Measurements from ENCODE around the gene CTU2. TPM values are rescaled to one million over a fixed set of nuclear protein-coding genes. Genes with fewer than 3 reads are reported as not detected.

CTU2 gene
- total RNA-seq, 4 donors from 2014 or later, result 2.8 to 5.6 (median 4.2) TPM; not detected in 1

DNA sequence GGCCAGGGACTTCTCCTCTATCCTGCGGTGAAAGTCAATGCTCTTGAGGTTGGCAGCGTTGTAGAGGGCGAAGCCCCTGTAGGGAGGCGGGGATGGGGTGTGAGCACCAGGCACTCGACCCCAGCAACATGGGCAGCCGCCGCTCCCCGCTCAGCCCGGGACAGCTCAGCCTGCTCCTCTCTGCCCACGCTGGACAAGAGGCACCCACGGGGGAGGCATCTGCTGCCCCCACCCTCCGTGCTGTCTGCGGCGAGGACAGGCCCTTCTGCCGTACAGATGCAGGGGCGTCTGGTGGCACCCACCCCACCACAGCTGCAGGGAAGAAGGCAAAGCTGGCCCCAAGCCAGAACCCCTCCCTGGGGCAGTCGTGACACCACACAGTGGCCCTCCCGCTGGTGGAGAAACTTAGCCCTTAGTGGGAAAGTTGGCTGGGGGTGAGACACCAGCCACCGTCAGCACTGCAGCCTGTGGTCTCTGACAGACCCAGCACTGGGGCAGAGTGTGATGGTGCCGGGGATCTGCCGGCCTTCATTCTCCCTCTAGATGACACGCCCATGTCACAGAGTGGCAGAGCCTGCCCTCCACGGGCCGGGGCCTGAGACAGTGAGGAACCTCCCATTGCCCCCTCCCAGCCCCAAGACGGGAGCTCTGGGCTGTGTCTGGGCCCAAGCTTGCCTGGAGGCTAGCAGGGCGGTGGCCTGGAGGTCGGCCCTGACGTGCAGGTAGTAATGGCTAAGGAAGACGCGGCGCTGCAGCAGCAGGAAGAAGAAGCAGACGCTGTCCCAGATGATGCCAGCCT lies 19.5 kb downstream of the CTU2 start:
- no peaks in the 10 kb centered on the region for H3K4me1 ChIP-seq
- no peak for DNase-seq
- in situ Hi-C loops (cut with MboI; ENCODE audit: low pct_ligation_motif_present in 1 of 4, low pct_unique_long_range_greater_than_20kb in 1 of 4, low sequenced_read_pairs in 3 of 4), result loop anchor here in 1 of 4 donors (25.0 kb wide), 1 partner anchor 486 kb away; the partner anchor contains the start of genes SLC22A31 and ZNF778
- TF ChIP-seq POLR2A (IDR thresholded peaks at IDR 0.05) (no peak), EP300 (IDR thresholded peaks at IDR 0.05; ENCODE audit: low read depth) (no peak)
- TF ChIP-seq, protein P1, sequence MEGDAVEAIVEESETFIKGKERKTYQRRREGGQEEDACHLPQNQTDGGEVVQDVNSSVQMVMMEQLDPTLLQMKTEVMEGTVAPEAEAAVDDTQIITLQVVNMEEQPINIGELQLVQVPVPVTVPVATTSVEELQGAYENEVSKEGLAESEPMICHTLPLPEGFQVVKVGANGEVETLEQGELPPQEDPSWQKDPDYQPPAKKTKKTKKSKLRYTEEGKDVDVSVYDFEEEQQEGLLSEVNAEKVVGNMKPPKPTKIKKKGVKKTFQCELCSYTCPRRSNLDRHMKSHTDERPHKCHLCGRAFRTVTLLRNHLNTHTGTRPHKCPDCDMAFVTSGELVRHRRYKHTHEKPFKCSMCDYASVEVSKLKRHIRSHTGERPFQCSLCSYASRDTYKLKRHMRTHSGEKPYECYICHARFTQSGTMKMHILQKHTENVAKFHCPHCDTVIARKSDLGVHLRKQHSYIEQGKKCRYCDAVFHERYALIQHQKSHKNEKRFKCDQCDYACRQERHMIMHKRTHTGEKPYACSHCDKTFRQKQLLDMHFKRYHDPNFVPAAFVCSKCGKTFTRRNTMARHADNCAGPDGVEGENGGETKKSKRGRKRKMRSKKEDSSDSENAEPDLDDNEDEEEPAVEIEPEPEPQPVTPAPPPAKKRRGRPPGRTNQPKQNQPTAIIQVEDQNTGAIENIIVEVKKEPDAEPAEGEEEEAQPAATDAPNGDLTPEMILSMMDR (IDR thresholded peaks at IDR 0.05), result no peak
- peaks cover 0 to 62% (median 17%) of the 10 kb centered on the region in 4 donors for H3K36me3 ChIP-seq
- no peak overlapping the region for H3K27ac ChIP-seq
- no peak overlapping the region for H3K4me3 ChIP-seq
- no peaks in the 10 kb centered on the region for H3K9me3 ChIP-seq
- H3K27me3 ChIP-seq, result no peaks in the 10 kb centered on the region
- intact Hi-C loops (cut with DNase I; ENCODE audit: low total_unique reads), result no loop called here
- 80 to 84% methylated on average over 1 to 32 of the region's 32 CpGs for WGBS, 2 donors (ENCODE audit: low coverage in 1 of 2)

DNA sequence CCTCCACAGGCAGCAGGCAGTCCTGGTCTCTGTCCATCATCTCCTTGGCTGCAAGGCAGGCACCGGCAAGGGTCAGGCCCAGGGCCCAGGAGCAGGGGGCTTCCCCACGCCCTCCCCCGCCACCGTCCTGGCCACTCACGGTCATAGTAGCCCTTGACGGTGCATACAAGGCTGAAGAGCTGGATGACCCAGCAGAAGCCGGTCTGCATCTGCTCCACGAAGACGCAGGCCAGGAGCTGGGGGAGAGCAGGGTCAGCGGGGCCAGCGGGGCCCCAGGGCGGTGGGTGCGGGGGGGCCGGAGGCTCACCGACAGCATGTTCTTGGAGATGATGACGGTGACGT lies 20.1 kb downstream of the CTU2 start:
- H3K36me3 ChIP-seq, result peaks cover 0 to 63% (median 13%) of the 10 kb centered on the region in 4 donors
- WGBS, 2 donors (ENCODE audit: low coverage in 1 of 2), result 91% methylated on average over 16 of the region's 17 CpGs; no CpG with 5 or more reads in 1 of the 2 donors
- no peak for TF ChIP-seq POLR2A (IDR thresholded peaks at IDR 0.05)
- TF ChIP-seq POLR2AphosphoS5 (IDR thresholded peaks at IDR 0.05), result no peak
- TF ChIP-seq EP300 (IDR thresholded peaks at IDR 0.05; ENCODE audit: low read depth), result no peak
- TF ChIP-seq, protein P1 (IDR thresholded peaks at IDR 0.05), result no peak
- no peaks in the 10 kb centered on the region for H3K4me1 ChIP-seq
- no peak for DNase-seq
- intact Hi-C loops (cut with DNase I; ENCODE audit: low total_unique reads) (no loop called here), in situ Hi-C loops (cut with MboI; ENCODE audit: low pct_ligation_motif_present in 1 of 4, low pct_unique_long_range_greater_than_20kb in 1 of 4, low sequenced_read_pairs in 3 of 4) (loop anchor here in 1 of 4 donors (25.0 kb wide), 1 partner anchor 486 kb away; the partner anchor contains the start of genes SLC22A31 and ZNF778)
- no peaks in the 10 kb centered on the region for H3K9me3 ChIP-seq
- no peaks in the 10 kb centered on the region for H3K27me3 ChIP-seq
- H3K4me3 ChIP-seq, result no peak overlapping the region
- H3K27ac ChIP-seq, result no peak overlapping the region

DNA sequence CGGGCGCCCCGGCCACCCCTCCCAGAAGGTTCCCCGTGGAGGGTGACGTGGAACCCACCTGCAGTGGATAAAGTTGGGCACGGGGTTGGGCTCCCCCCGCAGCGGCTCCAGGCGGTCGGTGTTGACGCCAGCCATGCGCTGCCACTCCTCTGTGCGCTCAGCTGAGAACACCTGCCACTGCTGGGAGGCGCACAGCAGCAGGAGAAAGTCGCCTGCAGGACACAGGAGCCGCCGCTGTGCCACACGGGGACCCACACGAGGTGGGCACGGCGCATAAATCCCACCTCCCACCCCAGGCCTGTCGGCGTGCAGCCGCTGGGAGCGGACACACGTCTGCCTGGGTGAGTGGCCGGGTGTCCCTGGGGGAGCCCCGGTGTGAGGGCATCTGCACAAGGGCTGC lies 20.7 kb downstream of the CTU2 start:
- WGBS, 2 donors (ENCODE audit: low coverage in 1 of 2), result 94% methylated on average over 18 of the region's 28 CpGs; no CpG with 5 or more reads in 1 of the 2 donors

DNA sequence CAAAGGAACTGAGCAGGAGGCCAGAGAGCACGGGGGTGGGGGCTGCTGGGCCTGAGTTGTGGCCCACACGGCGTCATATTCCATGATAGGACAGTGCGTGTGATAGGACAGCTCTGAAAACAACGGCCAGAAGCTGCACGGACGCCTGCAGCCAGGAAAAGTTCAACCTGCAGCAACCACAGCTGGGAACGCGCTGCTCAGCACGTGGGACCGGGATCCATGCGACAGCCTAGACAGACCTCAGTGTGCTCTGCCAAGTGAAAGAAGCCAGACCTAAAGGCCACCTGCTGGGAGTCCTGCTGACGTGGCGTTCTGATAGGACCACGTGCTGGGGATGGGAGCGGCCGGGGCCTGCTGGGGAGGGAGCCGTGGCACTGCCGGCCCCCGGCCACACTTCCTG lies 21.6 kb downstream of the CTU2 start:
- in situ Hi-C loops (cut with MboI; ENCODE audit: low pct_ligation_motif_present in 1 of 4, low pct_unique_long_range_greater_than_20kb in 1 of 4, low sequenced_read_pairs in 3 of 4) (loop anchor here in 1 of 4 donors (25.0 kb wide), 1 partner anchor 484 kb away; the partner anchor contains the start of genes SLC22A31 and ZNF778), intact Hi-C loops (cut with DNase I; ENCODE audit: low total_unique reads) (no loop called here)
- H3K36me3 ChIP-seq, result peaks cover 0 to 49% (median 12%) of the 10 kb centered on the region in 4 donors
- H3K9me3 ChIP-seq, result no peaks in the 10 kb centered on the region
- no peak overlapping the region for H3K4me3 ChIP-seq
- TF ChIP-seq POLR2AphosphoS5 (IDR thresholded peaks at IDR 0.05) (no peak), EP300 (IDR thresholded peaks at IDR 0.05; ENCODE audit: low read depth) (no peak), POLR2A (IDR thresholded peaks at IDR 0.05) (no peak)
- TF ChIP-seq, protein P1 (IDR thresholded peaks at IDR 0.05), result no peak
- WGBS, 2 donors (ENCODE audit: low coverage in 1 of 2), result 85% methylated on average over 17 of the region's 20 CpGs; no CpG with 5 or more reads in 1 of the 2 donors
- H3K4me1 ChIP-seq, result no peaks in the 10 kb centered on the region
- no peak overlapping the region for H3K27ac ChIP-seq
- DNase-seq, result no peak
- no peaks in the 10 kb centered on the region for H3K27me3 ChIP-seq

More for the DNA sequence above, 20.7 kb downstream of the CTU2 start:
- Histone ChIP-seq H3K4me3 (no peak overlapping the region), H3K27me3 (no peaks in the 10 kb centered on the region), H3K4me1 (no peaks in the 10 kb centered on the region), H3K36me3 (peaks cover 0 to 58% (median 10%) of the 10 kb centered on the region in 4 donors), H3K27ac (no peak overlapping the region), H3K9me3 (no peaks in the 10 kb centered on the region)
- TF ChIP-seq, protein P1 (IDR thresholded peaks at IDR 0.05), result no peak
- TF ChIP-seq EP300 (IDR thresholded peaks at IDR 0.05; ENCODE audit: low read depth), result no peak
- no peak for TF ChIP-seq POLR2A (IDR thresholded peaks at IDR 0.05)
- TF ChIP-seq POLR2AphosphoS5 (IDR thresholded peaks at IDR 0.05), result no peak
- intact Hi-C loops (cut with DNase I; ENCODE audit: low total_unique reads) (no loop called here), in situ Hi-C loops (cut with MboI; ENCODE audit: low pct_ligation_motif_present in 1 of 4, low pct_unique_long_range_greater_than_20kb in 1 of 4, low sequenced_read_pairs in 3 of 4) (loop anchor here in 1 of 4 donors (25.0 kb wide), 1 partner anchor 485 kb away; the partner anchor contains the start of genes SLC22A31 and ZNF778)
- DNase-seq, result no peak

Data from transverse colon (tissue), 4 donors.